NCI-H146 treated with DMSO at 0.1 percent for 48 hours (cell line): ENCODE data around the gene BCL7B.
"Not testable (repeated sequence)": the region's sequence is repeated elsewhere in the genome, so short reads cannot be mapped to it uniquely, and the experiment has no call there.

Experiments
- DNase-seq: peaks from one replicate; lab custom pipeline; 2025; ENCODE audit not compliant: unreplicated experiment; lab: John Stamatoyannopoulos, UW

Gene BCL7B

DNA sequence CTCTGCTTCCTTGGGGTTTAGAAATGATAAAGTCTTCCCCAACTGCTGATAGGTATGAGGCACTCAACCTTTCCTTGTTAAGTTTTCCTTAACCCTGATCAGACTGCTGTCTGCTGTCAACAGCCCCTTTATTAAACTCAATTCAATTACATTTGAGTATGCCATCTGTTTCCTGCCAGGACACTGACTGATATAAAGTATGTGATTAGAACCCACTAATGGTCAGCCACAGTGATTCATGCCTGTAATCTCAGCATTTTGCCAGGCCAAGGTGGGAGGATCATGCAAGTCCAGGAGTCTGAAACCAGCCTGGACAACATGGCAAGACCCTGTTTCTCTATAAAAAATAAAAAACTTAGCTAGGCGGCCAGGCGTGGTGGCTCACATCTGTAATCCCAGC, 53.5 kb downstream of the BCL7B start:
- no peak for DNase-seq

DNA sequence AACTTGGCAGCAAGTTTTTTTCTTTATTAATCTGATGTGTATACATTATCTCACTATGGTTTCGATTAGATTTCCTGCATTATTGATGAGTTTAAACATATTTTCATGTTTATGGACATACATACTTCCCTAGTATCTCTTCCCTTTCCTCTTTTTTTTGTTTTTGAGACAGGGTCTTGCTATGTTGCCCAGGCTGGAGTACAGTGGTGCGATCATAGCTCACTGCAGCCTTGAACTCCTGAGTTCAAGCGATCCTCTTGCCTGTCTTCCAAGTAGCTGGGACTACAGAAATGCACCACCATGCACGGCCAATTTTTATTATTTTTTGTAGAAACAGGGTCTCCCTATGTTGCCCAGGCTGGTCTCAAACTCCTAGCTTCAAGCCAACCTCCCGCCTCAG, 54.3 kb downstream of the BCL7B start:
- no peak for DNase-seq

DNA sequence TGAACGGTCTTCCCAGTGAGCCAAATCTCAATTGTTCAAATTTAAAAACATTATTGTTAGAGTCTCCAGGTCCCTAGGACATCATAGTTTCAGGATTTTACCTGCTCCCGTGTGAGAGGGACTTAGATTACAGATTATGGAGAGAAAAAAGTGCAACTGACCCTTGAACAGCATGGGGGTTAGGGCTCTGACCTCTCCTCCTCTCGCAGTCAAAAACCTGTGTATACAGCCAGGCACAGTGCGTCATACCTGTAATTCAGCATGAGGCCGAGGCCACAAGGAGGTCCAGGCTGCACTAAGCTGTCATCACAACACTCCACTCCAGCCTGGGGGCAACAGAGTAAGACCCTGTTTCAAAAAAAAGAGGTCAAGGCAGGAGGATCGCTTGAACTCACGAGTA, 60.9 kb downstream of the BCL7B start:
- no peak for DNase-seq

DNA sequence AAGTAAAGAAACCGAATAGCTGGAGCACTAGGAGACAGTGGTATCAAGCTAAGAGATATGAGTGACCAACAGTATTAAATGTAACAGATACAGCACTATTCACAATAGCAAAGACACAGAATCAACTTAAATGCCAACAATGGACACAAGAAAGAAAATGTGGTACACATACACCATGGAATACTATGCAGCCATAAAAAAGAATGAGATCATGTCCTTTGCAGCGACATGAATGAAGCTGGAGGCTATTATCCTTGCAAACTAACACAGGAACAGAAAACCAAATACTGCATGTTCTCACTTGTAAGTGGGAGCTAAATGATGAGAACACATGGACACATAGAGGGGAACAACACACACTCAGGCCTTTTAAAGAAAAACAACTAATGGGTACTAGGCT, 62.0 kb downstream of the BCL7B start:
- DNase-seq = not testable (repeated sequence)

DNA sequence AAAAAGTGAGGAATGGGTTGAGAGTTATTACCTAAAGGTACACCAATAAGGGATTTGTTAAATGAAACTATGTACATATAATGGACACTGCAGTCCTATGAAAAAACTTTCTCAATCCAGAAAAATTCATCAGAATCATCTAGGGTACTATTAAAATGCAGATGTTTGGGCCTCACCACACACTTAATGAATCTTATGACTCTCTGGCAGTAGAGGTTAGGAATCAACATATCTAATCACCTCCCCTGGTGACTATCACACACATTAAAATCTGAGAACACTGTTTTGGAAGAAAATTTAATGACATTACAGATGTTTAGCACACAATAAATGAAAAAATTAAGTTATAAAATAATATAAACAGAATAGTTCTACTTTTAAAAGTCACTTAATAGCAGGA, 67.5 kb downstream of the BCL7B start:
- no peak for DNase-seq

DNA sequence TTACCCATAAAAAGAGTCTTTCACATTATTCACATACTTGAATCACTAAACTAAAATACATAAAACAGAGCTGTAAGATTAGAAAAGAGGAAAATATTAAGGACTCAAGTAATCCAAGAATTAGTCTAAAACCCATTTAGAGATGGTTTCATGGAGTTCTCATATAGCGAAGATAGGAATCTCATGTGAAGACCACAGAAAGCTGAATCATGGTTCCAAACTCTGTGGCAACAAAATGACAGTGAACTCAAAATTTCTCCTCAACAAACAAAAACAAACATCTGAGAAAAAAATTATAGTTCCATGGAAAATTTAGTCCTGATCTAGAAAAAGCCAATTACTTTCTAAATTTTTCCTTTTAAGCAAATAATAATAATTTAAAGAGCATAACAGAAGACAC, 70.0 kb downstream of the BCL7B start:
- DNase-seq = no peak
